Erythroblast (primary cell): ENCODE measurements around the gene GBX1.

Experiments
- GATA1 ChIP-seq: IDR thresholded peaks from 2 replicates; pipeline ENCODE4 v1.6.1; 2011; ENCODE audit warnings: low read depth, mild to moderate bottlenecking, control low read depth, low read length, moderate library complexity
- POLR2A ChIP-seq: IDR thresholded peaks from 2 replicates; pipeline ENCODE4 v1.6.1; 2011; ENCODE audit warnings: mild to moderate bottlenecking, low read length

- TF ChIP-seq POLR2A, result no peak
- TF ChIP-seq GATA1, result no peak
Measured at GRCh38 chr7:151131592-151132293, 35.8 kb downstream of the GBX1 start.
